Effector CD8-positive, alpha-beta T cell (primary cell): ENCODE measurements around the gene MFAP5.

Experiments used
- DNase-seq: peaks from one replicate; lab custom pipeline; 2025; lab: John Stamatoyannopoulos, UW
- total RNA-seq, 4 experiments: gene quantifications; one replicate each; lab custom pipeline; 2026; lab: John Stamatoyannopoulos, UW

Gene MFAP5, protein sequence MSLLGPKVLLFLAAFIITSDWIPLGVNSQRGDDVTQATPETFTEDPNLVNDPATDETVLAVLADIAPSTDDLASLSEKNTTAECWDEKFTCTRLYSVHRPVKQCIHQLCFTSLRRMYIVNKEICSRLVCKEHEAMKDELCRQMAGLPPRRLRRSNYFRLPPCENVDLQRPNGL
- total RNA-seq: 0 reads per million in 4 experiments

DNA sequence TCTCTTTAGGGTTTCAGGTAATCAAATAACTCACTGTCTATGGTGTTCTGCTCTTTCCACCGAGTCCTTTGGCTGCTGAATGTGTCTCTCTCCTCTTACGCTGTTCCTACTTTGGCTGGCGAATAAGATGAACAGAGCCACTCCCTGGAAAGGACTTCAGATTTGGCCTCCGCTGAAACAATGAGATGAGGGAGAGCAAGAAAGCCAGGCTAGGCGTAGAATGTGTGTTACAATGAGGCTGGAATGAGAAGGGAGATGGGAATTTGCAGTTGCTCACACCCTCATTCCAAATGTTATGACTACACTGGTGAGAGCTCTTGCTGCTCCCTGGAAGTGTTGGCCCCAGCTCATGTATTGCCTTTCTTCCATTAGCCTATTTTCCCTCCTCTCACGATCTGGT is at the start of gene MFAP5:
Gene MFAP5, minus strand, starts transcription at position 234 of the 400 bp plus-strand sequence. CDS start 722 bp downstream, outside the sequence.
- no peak for DNase-seq

DNA sequence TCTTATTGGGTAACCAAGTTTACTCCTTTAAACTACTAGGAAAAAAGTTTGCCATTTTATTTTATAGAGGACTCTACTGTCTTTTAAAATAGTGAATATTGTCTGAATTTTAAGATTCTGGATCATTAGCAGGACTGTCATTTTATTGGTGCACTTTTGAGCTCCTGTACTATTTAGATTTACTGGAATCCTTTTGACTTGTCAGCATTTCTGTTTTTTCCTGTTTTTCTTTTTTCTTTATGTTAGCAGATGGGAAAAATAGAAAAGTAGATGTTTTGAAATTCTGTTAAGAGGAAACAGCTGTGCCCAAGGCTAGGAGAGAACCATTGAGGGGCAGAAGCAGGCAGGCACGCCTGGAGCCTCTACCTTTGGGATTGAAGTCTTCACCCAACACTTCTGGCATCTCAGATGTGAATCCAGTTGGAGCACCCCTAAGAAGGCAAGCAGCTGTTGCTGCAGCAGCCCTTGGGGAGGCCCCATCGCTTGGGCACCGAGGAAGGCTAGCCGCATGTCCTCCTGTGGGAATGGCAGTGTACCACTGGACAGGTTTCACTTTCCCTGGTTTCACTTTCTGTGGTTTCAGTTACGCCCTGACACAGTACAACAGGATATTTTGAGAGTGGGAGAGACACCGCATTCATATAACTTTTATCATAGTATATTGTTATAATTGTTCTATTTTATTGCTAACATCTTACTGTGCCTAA is 46.7 kb upstream of the MFAP5 start:
- no peak for DNase-seq

DNA sequence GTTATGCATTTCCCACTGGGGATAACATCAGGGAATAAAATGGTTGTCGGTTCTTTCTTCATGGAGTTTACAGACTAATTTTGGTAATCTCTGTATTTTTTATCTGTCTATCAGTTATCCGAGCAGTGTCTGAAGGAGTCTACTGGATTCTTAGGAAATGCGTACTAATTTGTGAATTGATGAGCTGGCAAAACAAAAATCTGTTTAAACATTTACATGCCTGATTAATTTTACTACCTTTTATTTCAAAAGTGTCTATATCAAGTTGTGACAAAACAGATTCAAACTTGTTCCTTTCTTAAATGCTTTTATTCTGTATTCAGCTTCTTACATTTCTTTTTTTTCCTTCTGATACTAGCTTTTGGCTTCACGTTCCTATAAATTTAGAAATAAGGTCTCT is 39.5 kb upstream of the MFAP5 start:
- no peak for DNase-seq

DNA sequence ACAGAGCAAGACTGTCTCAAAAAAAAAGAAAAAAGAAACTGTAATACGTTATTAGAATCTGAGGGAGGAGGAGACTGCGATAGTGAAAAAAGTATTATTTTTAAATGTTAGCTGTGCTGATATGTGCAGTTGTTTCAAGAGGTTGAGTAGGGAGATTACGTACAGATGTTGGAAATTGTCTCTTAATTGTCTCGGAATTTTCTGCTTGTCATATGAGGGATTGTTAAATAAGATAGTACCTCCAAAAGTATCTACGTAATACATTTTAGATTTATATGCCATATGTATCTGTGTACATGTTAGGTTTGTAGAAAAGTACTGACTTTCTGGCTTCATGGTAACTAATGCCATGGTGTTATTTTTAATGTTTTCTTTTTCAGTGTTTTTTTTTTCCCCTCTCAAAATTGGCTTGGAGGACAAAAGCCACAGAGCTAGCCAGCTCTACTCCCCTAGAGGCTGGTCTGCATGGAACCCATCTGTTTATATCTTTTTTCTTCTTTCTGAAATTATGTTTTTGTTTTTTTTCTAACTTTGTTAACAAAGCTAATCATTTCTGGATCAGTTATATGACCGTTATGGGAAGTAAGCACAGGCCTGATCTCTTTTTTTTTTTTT is 38.5 kb upstream of the MFAP5 start:
- DNase-seq: no peak

DNA sequence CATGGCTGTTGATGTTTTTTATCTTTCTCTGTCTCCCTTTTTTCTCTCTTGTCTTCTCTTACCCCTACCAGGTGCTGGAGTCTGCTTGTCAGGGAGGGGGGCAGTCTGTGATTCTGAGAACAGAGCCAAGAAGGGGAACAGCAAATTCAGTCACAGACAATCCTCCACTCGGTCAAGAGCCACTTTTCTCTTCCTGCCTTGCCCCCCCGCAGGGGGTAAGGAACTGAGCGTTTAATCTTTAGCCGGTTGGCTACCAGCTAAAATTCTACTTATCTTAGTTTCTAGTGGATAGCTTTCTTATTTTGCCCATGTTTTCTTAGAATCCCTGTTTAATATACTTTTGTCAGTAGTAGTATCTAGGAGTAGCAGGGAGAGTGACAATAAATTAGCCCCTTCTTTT is 37.1 kb upstream of the MFAP5 start:
- DNase-seq: no peak

DNA sequence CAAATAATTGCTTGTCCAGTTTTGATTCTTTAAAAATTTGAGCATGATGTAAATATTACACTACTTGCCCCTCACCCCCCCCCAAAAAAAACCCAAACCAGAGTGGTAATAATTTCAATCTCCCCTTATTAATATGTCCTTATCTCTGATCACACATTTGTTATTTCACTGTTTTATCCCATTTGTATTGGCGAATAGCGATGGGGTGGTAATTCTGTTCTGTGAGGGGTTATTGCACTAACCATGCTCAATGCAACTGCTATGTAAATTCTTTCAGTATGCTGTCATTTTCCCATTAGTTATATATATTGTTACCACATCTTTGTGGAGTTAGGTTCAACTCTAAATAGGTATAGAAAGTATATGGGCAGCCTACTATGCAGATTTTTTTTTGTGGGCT is 36.3 kb upstream of the MFAP5 start:
- DNase-seq: no peak

DNA sequence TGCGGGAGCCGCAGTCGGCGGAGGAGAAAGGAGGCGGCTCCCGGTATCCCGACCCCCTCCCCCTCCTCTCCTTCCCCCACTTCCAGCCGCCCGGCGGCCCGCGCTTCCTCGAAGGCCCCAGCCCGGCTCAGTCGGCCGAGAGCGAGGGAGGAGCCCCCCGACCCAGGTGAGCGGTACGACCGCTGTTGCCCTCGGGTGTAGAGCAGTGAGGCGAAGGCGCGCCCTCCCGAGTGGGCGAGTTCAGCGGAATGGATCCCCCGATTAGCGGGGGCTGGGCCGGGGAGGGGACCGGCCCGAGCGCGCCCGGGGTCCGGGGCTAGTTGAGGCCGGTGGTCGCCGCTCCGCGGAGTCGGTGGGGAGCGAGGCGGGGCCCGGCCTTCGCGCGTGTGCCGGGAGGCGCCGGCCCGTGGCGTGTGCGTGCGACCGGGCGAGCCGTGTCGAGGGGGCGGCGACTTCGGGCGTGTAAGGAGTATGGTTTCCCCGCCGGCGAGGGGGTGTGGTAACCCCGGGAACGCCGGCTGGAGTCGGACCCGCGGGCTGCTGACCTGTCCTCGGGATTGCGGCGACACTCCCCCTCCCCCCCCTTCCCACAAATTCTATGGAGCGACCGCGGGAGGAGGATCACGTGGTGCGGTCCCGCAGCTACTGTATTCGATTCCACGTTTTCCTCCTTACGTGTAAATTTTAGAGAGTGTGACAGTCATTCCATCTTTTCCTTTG is 35.7 kb upstream of the MFAP5 start:
- peak; percentile 32 for DNase-seq

DNA sequence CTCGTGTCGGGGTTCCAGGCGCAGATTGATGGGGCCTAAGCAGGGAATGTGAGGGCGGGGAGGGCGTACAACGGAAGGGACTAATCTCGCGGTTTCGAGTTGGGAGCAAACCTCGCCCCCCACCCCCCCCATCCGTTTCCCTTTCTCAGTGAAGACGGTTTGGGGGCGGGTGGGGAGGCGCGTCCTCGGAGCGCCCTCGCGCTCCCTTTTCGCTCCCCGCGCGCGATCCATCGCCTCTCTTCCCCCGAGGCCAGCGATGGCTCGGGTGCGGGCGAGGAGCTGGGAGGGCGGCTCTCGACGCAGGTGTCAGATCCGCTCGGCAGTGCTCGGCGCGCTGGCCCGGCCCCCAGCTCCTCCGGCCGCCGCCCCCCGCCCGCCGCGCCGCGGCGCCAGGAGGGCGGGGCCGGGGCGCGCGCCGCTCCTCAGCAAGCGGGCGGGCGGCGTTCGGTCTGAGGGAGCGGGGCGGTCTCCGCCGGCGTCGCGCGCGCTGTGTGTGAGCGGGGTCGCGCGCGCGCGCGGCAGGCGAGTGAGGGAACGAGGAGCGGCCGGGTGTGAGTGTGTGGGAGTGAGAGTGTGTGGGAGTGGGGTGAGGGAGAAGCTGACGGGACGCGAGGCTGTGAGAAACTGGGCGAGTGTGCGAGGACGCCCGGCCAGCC is 35.0 kb upstream of the MFAP5 start, which contains the start of gene RIMKLB:
Gene RIMKLB, plus strand, starts transcription at position 516 of the 656 bp plus-strand sequence. CDS start 15,876 bp downstream, outside the sequence.
- peak; percentile 60 for DNase-seq

DNA sequence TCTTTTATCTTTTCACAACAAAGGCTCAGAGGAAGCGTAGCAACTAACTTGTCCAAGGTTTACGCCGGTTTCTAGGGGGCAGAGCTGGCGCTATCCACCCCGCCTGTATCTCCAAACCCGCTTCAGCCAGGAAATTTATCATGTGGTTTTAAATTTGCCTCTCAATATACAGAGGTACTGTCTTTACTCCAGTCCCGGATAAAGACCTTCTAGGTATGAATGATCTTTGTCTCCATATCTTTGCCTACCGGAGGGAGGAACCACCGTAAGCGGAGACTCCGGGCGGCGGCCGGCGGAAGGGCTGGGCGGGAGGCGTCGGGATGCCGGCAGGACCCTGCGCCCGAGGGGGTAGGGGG is 34.5 kb upstream of the MFAP5 start:
- DNase-seq: no peak

DNA sequence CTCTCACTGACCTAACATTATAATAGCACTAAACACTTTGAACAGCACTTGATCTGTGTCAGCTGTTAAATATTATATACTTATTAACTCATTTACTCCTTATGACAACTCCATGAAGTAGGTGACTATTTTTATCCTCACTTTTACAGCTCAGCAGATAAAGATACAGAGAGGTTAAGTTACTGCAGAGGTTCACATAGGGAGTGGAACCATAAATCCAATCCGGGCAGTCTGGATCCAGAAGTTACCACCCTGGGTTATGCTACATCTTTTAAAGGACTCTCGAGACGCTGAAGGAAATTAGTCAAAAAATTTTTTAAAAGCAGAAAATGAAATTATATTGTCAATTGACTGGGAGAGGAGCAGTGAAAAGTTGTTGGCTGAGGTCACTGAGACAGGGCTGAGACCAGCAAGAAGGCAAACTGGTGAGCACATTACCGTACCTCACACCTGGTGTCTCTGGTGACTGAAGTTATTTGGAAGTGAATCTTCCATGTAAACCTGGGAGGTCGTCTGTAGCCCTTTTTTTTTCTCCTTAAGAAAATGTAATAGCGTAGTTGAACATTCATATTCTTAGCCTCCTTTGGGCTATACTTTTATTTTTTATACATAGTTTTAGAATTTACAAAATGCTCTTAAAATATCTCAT is 33.9 kb upstream of the MFAP5 start:
- no peak for DNase-seq

DNA sequence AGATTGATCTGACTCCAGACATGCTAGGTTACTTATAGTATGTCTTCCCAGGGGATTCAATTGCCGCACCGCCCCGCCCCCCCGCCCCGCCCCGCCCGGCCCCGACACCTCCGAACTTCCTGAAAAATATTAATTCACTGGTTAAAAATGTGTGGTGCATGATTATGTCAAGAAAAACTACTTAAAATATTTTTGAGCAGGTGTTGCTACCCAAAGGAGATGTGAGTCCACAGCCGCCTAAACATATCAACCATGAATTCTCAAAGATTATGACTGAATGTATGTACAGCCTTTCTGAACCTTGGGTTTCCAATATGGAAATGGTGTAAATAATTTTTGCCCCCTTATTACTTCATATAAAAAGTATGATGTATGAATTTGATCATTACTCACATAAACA is 32.5 kb upstream of the MFAP5 start:
- no peak for DNase-seq

DNA sequence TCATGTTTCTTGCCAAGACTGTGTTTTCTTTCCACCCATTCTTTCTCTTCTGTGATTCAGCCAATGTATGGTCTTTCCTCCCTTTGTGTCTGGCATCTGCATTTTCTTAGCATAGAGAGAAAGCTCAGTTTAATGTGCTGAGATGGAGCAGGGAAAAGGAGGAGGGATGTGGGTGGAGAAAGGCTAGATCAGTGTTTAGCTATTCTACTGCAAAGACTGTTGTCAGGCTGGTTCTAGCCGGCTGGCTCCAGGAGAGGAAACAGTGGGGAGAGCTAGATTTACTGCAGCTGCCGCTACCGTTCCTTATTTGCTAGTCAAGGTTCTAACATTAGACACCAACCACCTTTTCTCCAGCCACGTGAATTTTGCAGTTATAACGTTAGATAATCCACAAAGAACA is 29.9 kb upstream of the MFAP5 start:
- no peak for DNase-seq

DNA sequence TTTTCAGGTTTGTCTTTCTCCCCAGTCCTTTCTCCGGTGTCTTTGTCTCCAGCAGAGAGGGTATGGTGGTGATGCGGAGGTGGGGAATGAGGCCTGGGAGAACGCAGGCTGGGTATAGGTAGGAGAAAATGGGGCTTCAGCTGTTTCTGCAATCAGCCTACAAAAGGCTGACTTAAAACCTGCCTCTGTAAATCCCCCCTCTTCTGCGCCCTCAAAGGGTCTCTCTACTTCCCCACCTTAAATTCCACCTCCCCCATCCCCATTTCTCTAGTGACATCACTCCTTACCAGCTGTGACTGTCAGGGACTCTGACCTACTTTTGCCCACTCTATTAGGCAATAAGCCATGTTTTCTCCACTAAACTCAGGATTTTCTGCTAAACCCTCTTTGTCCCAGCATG is 27.1 kb upstream of the MFAP5 start:
- DNase-seq: no peak

DNA sequence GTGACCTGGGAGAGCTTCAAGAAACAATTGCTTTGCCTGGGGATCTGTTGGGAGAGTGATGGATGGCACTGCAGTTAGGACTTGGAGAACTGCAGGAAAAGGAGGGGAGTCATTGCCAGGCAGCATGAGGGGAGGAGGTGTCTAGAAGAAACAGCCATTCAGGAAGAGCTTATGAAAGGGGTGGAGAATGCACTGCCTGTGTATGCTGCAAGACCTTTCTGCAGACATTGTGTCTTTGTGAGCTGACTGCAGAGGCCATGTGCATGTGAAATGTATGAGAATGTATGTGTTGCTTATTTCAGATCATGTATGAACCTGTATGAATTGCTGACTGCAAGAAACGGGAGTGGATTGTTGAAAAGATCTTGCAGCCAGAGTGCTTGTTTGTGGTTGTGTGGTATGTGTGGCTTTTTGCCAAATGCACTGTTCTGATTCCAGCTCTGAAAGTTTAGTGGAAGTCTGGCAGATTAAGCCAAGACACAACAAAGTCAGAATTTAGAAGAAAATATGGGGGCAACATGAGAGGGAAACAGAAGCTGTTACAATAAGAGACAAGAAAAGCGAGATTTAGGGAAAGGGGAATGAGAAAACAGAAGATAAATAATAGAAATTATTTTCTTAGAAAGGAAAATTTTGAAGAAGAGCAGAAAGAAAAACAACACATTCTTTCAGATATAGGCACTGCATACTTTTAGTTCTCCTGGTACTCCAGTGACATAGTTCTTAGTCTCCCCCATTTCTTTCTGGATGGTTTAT is 25.4 kb upstream of the MFAP5 start:
- DNase-seq: no peak

DNA sequence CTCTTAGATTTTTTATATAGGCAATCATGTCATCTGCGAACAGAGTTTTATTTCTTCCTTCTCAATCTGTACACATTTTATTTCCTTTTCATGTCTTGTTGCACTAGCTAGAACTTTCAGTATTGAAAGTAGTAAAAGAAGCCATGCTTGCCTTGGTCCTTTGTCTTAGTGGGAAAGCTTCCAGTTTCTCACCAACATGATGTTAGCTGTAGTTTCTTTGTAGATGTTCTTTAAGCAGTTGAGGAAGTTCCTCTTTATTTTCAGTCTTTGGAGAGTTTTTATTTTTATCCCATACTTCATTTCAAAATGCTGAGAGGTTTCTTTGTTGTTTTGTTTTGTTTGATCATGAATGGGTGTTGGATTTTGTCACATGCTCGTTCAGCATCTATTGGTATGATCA is 22.4 kb upstream of the MFAP5 start:
- no peak for DNase-seq

DNA sequence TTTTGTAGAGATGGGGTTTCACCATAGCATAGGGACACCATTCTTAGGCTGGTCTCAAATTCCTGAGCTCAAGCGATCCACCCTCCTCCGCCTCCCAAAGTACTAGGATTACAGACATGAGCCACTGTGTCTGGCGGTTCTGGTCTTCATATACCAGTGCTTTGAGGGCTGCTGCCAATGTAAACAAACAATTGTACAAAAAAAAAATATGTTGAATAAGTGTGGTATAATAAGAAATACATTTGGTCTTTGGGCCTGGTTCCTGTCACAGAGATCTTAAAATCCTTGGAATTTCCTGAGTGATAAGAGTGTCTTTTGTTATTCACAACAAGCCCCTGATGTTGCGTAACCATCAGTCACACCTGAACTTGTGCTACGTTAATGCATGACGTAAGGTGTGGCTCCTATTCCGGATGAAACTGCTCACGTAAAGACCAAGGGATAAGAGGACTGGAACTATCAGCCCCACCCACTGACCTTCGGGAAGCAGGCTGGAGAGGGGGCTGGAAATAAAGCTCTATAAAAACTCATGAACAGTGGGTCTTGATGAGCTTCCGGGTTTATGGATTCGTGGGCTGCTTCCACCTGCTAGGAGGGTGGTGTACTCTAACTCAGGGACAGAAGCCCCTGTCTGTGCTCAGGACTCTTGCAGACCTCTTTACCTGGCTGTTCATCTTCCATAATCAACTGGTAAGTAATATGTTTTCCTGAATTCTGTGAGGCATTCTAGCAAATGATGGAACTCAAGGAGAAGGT is 18.7 kb upstream of the MFAP5 start:
- DNase-seq: no peak

DNA sequence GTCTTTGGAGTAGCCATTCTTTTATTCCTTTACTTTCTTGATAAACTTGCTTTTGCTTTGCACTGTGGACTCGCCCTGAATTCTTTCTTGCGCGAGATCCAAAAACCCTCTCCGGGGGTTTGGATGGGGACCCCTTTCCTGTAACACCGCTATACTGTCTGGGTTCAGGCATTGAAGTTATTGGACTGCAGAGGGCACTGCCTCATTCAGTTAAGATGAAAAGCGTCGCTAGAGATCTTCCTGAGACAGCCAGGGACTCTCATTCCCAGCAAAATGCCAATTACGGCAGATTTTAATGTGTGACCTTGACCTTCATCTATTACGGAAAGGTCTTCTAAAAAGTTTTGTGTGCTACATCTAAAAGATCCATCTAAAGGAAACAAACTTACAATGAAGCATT is 17.9 kb upstream of the MFAP5 start:
- DNase-seq: no peak

DNA sequence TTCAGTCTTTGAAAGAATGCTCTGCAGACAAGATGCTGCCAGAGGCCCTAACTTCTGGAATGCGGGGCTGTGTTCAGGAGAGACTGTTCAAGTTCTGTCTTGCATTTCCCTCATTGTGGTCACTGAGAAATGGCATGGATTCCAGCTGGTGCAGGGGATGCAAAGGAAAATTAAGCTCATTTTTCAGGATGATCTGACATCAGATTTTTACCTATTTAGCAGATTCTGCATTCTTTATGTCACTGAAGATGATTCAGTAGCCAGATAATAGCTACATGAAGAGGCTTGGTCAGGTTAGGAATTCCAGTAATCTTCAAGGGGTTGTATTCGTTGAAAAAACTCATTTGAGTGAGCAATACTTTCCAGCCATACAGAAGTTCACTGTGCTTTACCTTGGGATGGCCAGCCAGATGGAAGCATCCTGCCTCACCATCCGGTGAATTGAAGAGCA is 16.1 kb upstream of the MFAP5 start:
- no peak for DNase-seq

DNA sequence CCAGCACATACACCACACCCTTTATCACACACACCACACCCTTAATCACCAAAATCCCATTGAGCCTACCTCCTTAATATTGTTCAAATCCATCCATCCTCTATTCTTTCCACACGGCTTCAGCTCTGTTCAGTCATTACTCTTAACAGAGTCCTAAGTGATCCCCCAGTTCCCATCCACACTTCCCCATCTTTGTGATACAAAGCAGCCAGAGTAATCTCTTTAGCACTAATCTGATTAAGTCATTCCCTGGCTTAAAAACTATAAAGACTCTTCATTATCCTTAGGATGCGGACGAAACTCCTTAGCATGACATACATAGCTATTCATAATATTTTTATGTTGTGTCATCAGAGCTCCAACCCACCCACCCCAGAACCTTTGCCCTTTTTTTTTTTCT is 14.7 kb upstream of the MFAP5 start:
- no peak for DNase-seq

DNA sequence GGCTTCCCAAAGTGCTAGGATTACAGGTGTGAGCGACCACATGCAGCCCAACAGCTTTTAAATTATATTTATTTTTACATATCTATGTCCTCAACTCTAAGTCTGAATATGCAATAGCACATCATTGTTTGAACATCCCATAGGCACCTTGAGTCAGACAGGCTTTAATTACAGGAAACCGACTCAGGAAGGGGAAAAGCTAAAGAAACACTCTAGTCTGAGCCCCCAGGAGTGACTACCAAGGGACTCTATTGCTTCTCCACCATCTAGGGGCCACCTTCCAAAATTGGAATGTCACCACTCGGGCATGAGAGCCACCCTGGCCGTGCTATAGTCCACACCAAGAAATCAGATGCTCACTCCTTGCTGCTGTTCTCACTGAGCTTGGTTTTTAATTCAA is 14.0 kb upstream of the MFAP5 start:
- no peak for DNase-seq
